CD14-positive monocyte (primary cell): ENCODE data around the gene TSNAX. TPM values are rescaled to one million over a fixed set of nuclear protein-coding genes. Genes with fewer than 3 reads are reported as not detected.

Source experiments
- DNase-seq, 3 donors: peaks; one replicate each; pipeline ENCODE4 v3.0.0-alpha.2; 2011 to 2022
- H2AFZ ChIP-seq: 2 replicates; pipeline ENCODE4 v1.6.0; 2012; ENCODE audit warnings: mild to moderate bottlenecking, low read depth, low read length, inconsistent platforms; ENCODE audit not compliant: insufficient read depth, poor library complexity, severe bottlenecking
- H3K27ac ChIP-seq, 2 donors: 1 replicate in 1 of 2; 2 replicates in 1 of 2; pipeline ENCODE4 v1.5.1; 2012 to 2013; ENCODE audit warnings: low read length in 2 of 2, control low read depth in 1 of 2, inconsistent platforms in 1 of 2, low read depth in 1 of 2, mild to moderate bottlenecking in 1 of 2
- H3K27me3 ChIP-seq, 2 donors: one replicate each; pipeline versions ENCODE4 v1.6.0 to v1.6.1; 2011 to 2013; ENCODE audit warnings: low read length in 2 of 2; ENCODE audit not compliant: control insufficient read depth in 2 of 2, insufficient read depth in 2 of 2
- H3K36me3 ChIP-seq, 2 donors: replicated peaks in 1 of 2; 1 replicate in 1 of 2; 2 replicates in 1 of 2; pipeline versions ENCODE4 v1.5.1 to v1.6.1; 2012 to 2013; ENCODE audit warnings: low read length in 2 of 2, control low read depth in 1 of 2, inconsistent platforms in 1 of 2, mild to moderate bottlenecking in 1 of 2; ENCODE audit not compliant: insufficient read depth in 2 of 2, control insufficient read depth in 1 of 2
- H3K4me1 ChIP-seq, 2 donors: 1 replicate in 1 of 2; 2 replicates in 1 of 2; pipeline versions ENCODE4 v1.5.1 to v1.6.1; 2012 to 2013; ENCODE audit warnings: low read length in 2 of 2, control low read depth in 1 of 2, inconsistent platforms in 1 of 2, mild to moderate bottlenecking in 1 of 2, moderate library complexity in 1 of 2; ENCODE audit not compliant: insufficient read depth in 2 of 2, control insufficient read depth in 1 of 2
- H3K4me2 ChIP-seq: replicated peaks from 2 replicates; pipeline ENCODE3; 2012; ENCODE audit warnings: low read length, moderate library complexity, mild to moderate bottlenecking; ENCODE audit not compliant: poor library complexity, severe bottlenecking; ENCODE audit errors: extremely low read depth
- H3K4me3 ChIP-seq, 3 experiments: fragments of 200-600 bp in 1 of 3; sonication (generic) in 1 of 3; replicated peaks in 1 of 3; 1 replicate in 2 of 3; 2 replicates in 1 of 3; pipeline ENCODE4 v1.5.1; 2011 to 2013; ENCODE audit warnings: low read length in 3 of 3, mild to moderate bottlenecking in 3 of 3, control low read depth in 2 of 3, low read depth in 2 of 3, inconsistent platforms in 1 of 3, moderate library complexity in 1 of 3
- H3K79me2 ChIP-seq: 2 replicates; pipeline ENCODE4 v1.6.0; 2012; ENCODE audit warnings: mild to moderate bottlenecking, control low read depth, inconsistent platforms, low read length, moderate library complexity; ENCODE audit not compliant: insufficient read depth
- H3K9ac ChIP-seq: 2 replicates; pipeline ENCODE4 v1.6.0; 2017; ENCODE audit warnings: low read length, mild to moderate bottlenecking; ENCODE audit not compliant: insufficient read depth, poor library complexity, severe bottlenecking
- H3K9me3 ChIP-seq, 2 donors: replicated peaks in 1 of 2; 1 replicate in 1 of 2; 2 replicates in 1 of 2; pipeline versions ENCODE4 v1.5.1 to v1.6.1; 2012 to 2013; ENCODE audit warnings: low read length in 2 of 2, control low read depth in 1 of 2; ENCODE audit not compliant: control insufficient read depth in 1 of 2, insufficient read depth in 1 of 2
- H4K20me1 ChIP-seq: 2 replicates; pipeline ENCODE4 v1.6.0; 2012; ENCODE audit warnings: mild to moderate bottlenecking, low read length, control low read depth, moderate library complexity; ENCODE audit not compliant: insufficient read depth
- H3K27ac Mint-ChIP-seq, 7 donors: one replicate each; pipeline ENCODE4 v1.8.0; 2020; ENCODE audit warnings: mild to moderate bottlenecking in 7 of 7, mixed read lengths in 7 of 7, moderate library complexity in 6 of 7, inconsistent platforms in 2 of 7
- H3K27me3 Mint-ChIP-seq, 3 donors: one replicate each; pipeline ENCODE4 v1.8.0; 2021 to 2022; ENCODE audit warnings: low read depth in 3 of 3, mild to moderate bottlenecking in 3 of 3, mixed read lengths in 3 of 3, moderate library complexity in 3 of 3, inconsistent platforms in 1 of 3
- H3K36me3 Mint-ChIP-seq, 2 donors: one replicate each; pipeline ENCODE4 v1.8.0; 2020; ENCODE audit warnings: mixed read lengths in 2 of 2, inconsistent platforms in 1 of 2, mild to moderate bottlenecking in 1 of 2
- H3K4me1 Mint-ChIP-seq: one replicate; pipeline ENCODE4 v1.8.0; 2020; ENCODE audit warnings: mild to moderate bottlenecking, mixed read lengths
- H3K4me3 Mint-ChIP-seq, 2 donors: one replicate each; pipeline ENCODE4 v1.8.0; 2020; ENCODE audit warnings: mild to moderate bottlenecking in 2 of 2, mixed read lengths in 2 of 2, moderate library complexity in 1 of 2
- H3K9me3 Mint-ChIP-seq, 7 donors: one replicate each; pipeline ENCODE4 v1.8.0; 2020 to 2022; ENCODE audit warnings: mixed read lengths in 7 of 7, mild to moderate bottlenecking in 6 of 7, moderate library complexity in 6 of 7, inconsistent platforms in 2 of 7
- CTCF ChIP-seq: fragments of 200-600 bp; IDR thresholded peaks from one replicate; pipeline ENCODE4 v1.8.0; 2022; ENCODE audit warnings: antibody characterized with exemption, mild to moderate bottlenecking
- WGBS: methylation state at CpG from one replicate; pipeline ENCODE4 v1.1.5; 2013; ENCODE audit warnings: missing lambda C conversion rate; ENCODE audit not compliant: insufficient coverage; 5-methylcytosine and 5-hydroxymethylcytosine counted together
- intact Hi-C, 2 donors: fragments of 100-400 bp; cut with micrococcal nuclease; formaldehyde crosslinking; loops; one replicate each; pipeline versions ENCODE4 v1.15.0 to v1.15.1; 2023
- polyA plus RNA-seq, 3 donors: library from polyadenylated mRNA; depleted of rRNA in 1 of 3; unstranded in 2 of 3; stranded (reverse) in 1 of 3; fragments of 300-500 nt in 2 of 3; fragments of >200 nt in 1 of 3; fragmentation: Illumina TruSeq in 2 of 3; gene quantifications; 1 replicate in 2 of 3; 2 replicates in 1 of 3; pipeline ENCODE4 v1.2.3, GENCODE V29; 2012 to 2021

Gene TSNAX
- polyA plus RNA-seq, 3 donors, result 15.6 to 86.9 (median 82.0) TPM

- TF ChIP-seq CTCF, result no peak
- Histone ChIP-seq H3K36me3 (no peaks in the 10 kb centered on the region), H3K79me2 (no peaks in the 10 kb centered on the region), H3K4me2 (no peak overlapping the region), H2AFZ (no peak overlapping the region), H3K4me1 (no peaks in the 10 kb centered on the region), H3K27ac (no peak overlapping the region), H3K27me3 (peaks cover 18 to 52% of the 10 kb centered on the region in 2 donors), H3K9me3 (peaks cover 0 to 5% of the 10 kb centered on the region in 2 donors), H3K9ac (no peak overlapping the region), H3K4me3 (no peak overlapping the region), H4K20me1 (no peaks in the 10 kb centered on the region)
- 100% methylated on average over 1 of the region's 2 CpGs for WGBS
- Mint-ChIP-seq H3K27ac (no peak overlapping the region), H3K27me3 (peaks cover 34 to 50% (median 39%) of the 10 kb centered on the region in 3 donors), H3K36me3 (no peaks in the 10 kb centered on the region), H3K4me1 (no peaks in the 10 kb centered on the region), H3K4me3 (peak overlapping the region in 1 of 2 donors; percentile 15), H3K9me3 (peaks cover 0 to 9% (median 5%) of the 10 kb centered on the region in 7 donors)
- DNase-seq, result no peak
- intact Hi-C loops, result no loop called here
Measured at GRCh38 chr1:231480008-231480407, 48.5 kb upstream of the TSNAX start.

GRCh38 chr1:231481289-231481688 lies 47.2 kb upstream of the TSNAX start:
- TF ChIP-seq CTCF, result no peak
- Histone ChIP-seq H2AFZ (no peak overlapping the region), H3K27ac (no peak overlapping the region), H3K4me3 (no peak overlapping the region), H4K20me1 (no peaks in the 10 kb centered on the region), H3K36me3 (no peaks in the 10 kb centered on the region), H3K4me2 (no peak overlapping the region), H3K9ac (no peak overlapping the region), H3K79me2 (no peaks in the 10 kb centered on the region), H3K4me1 (no peaks in the 10 kb centered on the region), H3K27me3 (peaks cover 19 to 47% of the 10 kb centered on the region in 2 donors), H3K9me3 (peaks cover 0 to 5% of the 10 kb centered on the region in 2 donors)
- Mint-ChIP-seq H3K4me1 (no peaks in the 10 kb centered on the region), H3K36me3 (no peaks in the 10 kb centered on the region), H3K27ac (no peak overlapping the region), H3K27me3 (peaks cover 25 to 44% (median 33%) of the 10 kb centered on the region in 3 donors), H3K9me3 (peaks cover 0 to 9% (median 5%) of the 10 kb centered on the region in 7 donors), H3K4me3 (peak overlapping the region in 1 of 2 donors; percentile 54)
- no peak for DNase-seq
- intact Hi-C loops, result no loop called here
- WGBS, result no CpG with 5 or more reads among the region's 2 CpGs
